BE2C (cell line): ENCODE measurements around the gene TRNT1.

Experiments
- DNase-seq: peaks from one replicate; pipeline ENCODE4 v3.0.0-alpha.2; 2020
- H3K27me3 ChIP-seq: fragments of 250-450 bp; sonication (Bioruptor Pico); 2 replicates; pipeline ENCODE4 v1.5.1; 2020; ENCODE audit warnings: mild to moderate bottlenecking
- H3K36me3 ChIP-seq: fragments of 250-450 bp; sonication (Bioruptor Pico); 2 replicates; pipeline ENCODE4 v1.5.1; 2020; ENCODE audit warnings: mild to moderate bottlenecking
- H3K4me1 ChIP-seq: fragments of 250-450 bp; sonication (Bioruptor Pico); 2 replicates; pipeline ENCODE4 v1.5.1; 2020
- H3K4me3 ChIP-seq: 2 replicates; pipeline ENCODE4 v1.5.1; 2011; ENCODE audit warnings: low read depth, low read length
- H3K9me3 ChIP-seq: fragments of 250-450 bp; sonication (Bioruptor Pico); 2 replicates; pipeline ENCODE4 v1.5.1; 2020
- CTCF ChIP-seq: IDR thresholded peaks from 2 replicates; pipeline ENCODE4 v1.5.1; 2012; ENCODE audit warnings: mild to moderate bottlenecking, low read depth, low read length

TRNT1 gene

GRCh38 chr3:3085782-3086181, 41.0 kb upstream of the TRNT1 start:
- no peak for DNase-seq
- no peaks in the 10 kb centered on the region for H3K9me3 ChIP-seq
- no peak for TF ChIP-seq CTCF
- H3K27me3 ChIP-seq: no peaks in the 10 kb centered on the region
- H3K36me3 ChIP-seq: no peaks in the 10 kb centered on the region
- H3K4me1 ChIP-seq: peaks cover 7% of the 10 kb centered on the region
- H3K4me3 ChIP-seq: no peak overlapping the region

- no peaks in the 10 kb centered on the region for H3K36me3 ChIP-seq
- H3K4me1 ChIP-seq: peaks cover 7% of the 10 kb centered on the region
- no peaks in the 10 kb centered on the region for H3K9me3 ChIP-seq
- DNase-seq: no peak
- no peaks in the 10 kb centered on the region for H3K27me3 ChIP-seq
- H3K4me3 ChIP-seq: no peak overlapping the region
- TF ChIP-seq CTCF: no peak
Measured at GRCh38 chr3:3086239-3086638, 40.5 kb upstream of the TRNT1 start.

GRCh38 chr3:3087279-3087678, 39.5 kb upstream of the TRNT1 start:
- H3K9me3 ChIP-seq: no peaks in the 10 kb centered on the region
- H3K4me3 ChIP-seq: no peak overlapping the region
- H3K36me3 ChIP-seq: no peaks in the 10 kb centered on the region
- no peaks in the 10 kb centered on the region for H3K27me3 ChIP-seq
- no peak for TF ChIP-seq CTCF
- DNase-seq: peak; percentile 53
- H3K4me1 ChIP-seq: peaks cover 7% of the 10 kb centered on the region

GRCh38 chr3:3087716-3088465, 38.8 kb upstream of the TRNT1 start:
- TF ChIP-seq CTCF: no peak
- H3K9me3 ChIP-seq: no peaks in the 10 kb centered on the region

GRCh38 chr3:3089017-3089416, 37.7 kb upstream of the TRNT1 start:
- no peak overlapping the region for H3K4me3 ChIP-seq
- peaks cover 7% of the 10 kb centered on the region for H3K4me1 ChIP-seq
- no peaks in the 10 kb centered on the region for H3K9me3 ChIP-seq
- no peaks in the 10 kb centered on the region for H3K27me3 ChIP-seq
- DNase-seq: no peak
- H3K36me3 ChIP-seq: no peaks in the 10 kb centered on the region
- TF ChIP-seq CTCF: no peak

More at GRCh38 chr3:3087716-3088465, 38.8 kb upstream of the TRNT1 start:
- peaks cover 7% of the 10 kb centered on the region for H3K4me1 ChIP-seq
- peak; percentile 5 for DNase-seq
- H3K36me3 ChIP-seq: no peaks in the 10 kb centered on the region
- no peaks in the 10 kb centered on the region for H3K27me3 ChIP-seq
- no peak overlapping the region for H3K4me3 ChIP-seq

- H3K4me3 ChIP-seq: no peak overlapping the region
- DNase-seq: no peak
- TF ChIP-seq CTCF: no peak
- H3K36me3 ChIP-seq: no peaks in the 10 kb centered on the region
- H3K9me3 ChIP-seq: no peaks in the 10 kb centered on the region
- H3K27me3 ChIP-seq: no peaks in the 10 kb centered on the region
- no peaks in the 10 kb centered on the region for H3K4me1 ChIP-seq
Measured at GRCh38 chr3:3097958-3098357, 28.8 kb upstream of the TRNT1 start.
